Measurements from ENCODE around the gene SLC34A3.
"Not testable (repeated sequence)": the region's sequence is repeated elsewhere in the genome, so short reads cannot be mapped to it uniquely, and the experiment has no call there.

The SLC34A3 gene

GRCh38 chr9:137228968-137229896, 1.5 kb upstream of the SLC34A3 start:
- no peak for DNase-seq (ENCODE audit: low read depth)

GRCh38 chr9:137229903-137230704, 597 bp upstream of the SLC34A3 start:
- DNase-seq (ENCODE audit: low read depth) = no peak

GRCh38 chr9:137231372-137232039, 805 bp downstream of the SLC34A3 start:
- no peak for DNase-seq (ENCODE audit: low read depth)

- DNase-seq (ENCODE audit: low read depth) = no peak
Measured at GRCh38 chr9:137232101-137232500, 1.4 kb downstream of the SLC34A3 start.

- no peak for DNase-seq (ENCODE audit: low read depth)
Measured at GRCh38 chr9:137232510-137232909, 1.8 kb downstream of the SLC34A3 start.

- DNase-seq (ENCODE audit: low read depth) = no peak
Measured at GRCh38 chr9:137233143-137233980, 2.7 kb downstream of the SLC34A3 start.

- DNase-seq (ENCODE audit: low read depth) = no peak
Measured at GRCh38 chr9:137234055-137234697, 3.5 kb downstream of the SLC34A3 start.

GRCh38 chr9:137234758-137235423, 4.2 kb downstream of the SLC34A3 start:
- DNase-seq (ENCODE audit: low read depth) = no peak

GRCh38 chr9:137235424-137236237, 4.9 kb downstream of the SLC34A3 start:
- no peak for DNase-seq (ENCODE audit: low read depth)

- DNase-seq (ENCODE audit: low read depth) = peak; percentile 63
Measured at GRCh38 chr9:137236238-137236935, 5.7 kb downstream of the SLC34A3 start.

GRCh38 chr9:137236936-137237421, 6.3 kb downstream of the SLC34A3 start:
- DNase-seq (ENCODE audit: low read depth) = no peak

- DNase-seq (ENCODE audit: low read depth) = no peak
Measured at GRCh38 chr9:137237759-137238726, 7.3 kb downstream of the SLC34A3 start.

GRCh38 chr9:137239541-137240200, 9.0 kb downstream of the SLC34A3 start:
- not testable (repeated sequence) for DNase-seq (ENCODE audit: low read depth)

GRCh38 chr9:137240318-137240840, 9.7 kb downstream of the SLC34A3 start:
- peak; percentile 67 for DNase-seq (ENCODE audit: low read depth)

- DNase-seq (ENCODE audit: low read depth) = peak; percentile 100
Measured at GRCh38 chr9:137240841-137241489, 10.3 kb downstream of the SLC34A3 start, which contains the start of gene TUBB4B. TUBB4B (plus strand) TSS chr9:137241287; CDS start chr9:137241361, 74 bp downstream.

All from iris pigment epithelial cell (primary cell).